ENCODE measurements around the gene SMARCD3. TPM values are rescaled to one million over a fixed set of nuclear protein-coding genes. Genes with fewer than 3 reads are reported as not detected.

The SMARCD3 gene
- total and polyA plus RNA-seq, 2 of the 13 experiments (the other 11 are each of a cell fraction or from before 2014, with no cell fraction given), result 0.20 to 0.62 TPM

- TF ChIP-seq ZBTB14 (CRISPR knock-in tag; IDR thresholded peaks at IDR 0.05) (no peak), SMAD9 (CRISPR knock-in tag; IDR thresholded peaks at IDR 0.05) (no peak)
Measured at GRCh38 chr7:151251689-151252560, 3.4 kb upstream of the SMARCD3 start (continued).

GRCh38 chr7:151251328-151251688 lies 2.8 kb upstream of the SMARCD3 start:
- H3K27me3 ChIP-seq (ENCODE audit: control insufficient read depth in 1 of 2, insufficient read depth in 2 of 2, low read length in 2 of 2), result peaks cover 20 to 87% of the 10 kb centered on the region in 2 experiments
- H3K4me1 ChIP-seq (ENCODE audit: insufficient read depth, low read length), result peaks cover 51% of the 10 kb centered on the region
- no peaks in the 10 kb centered on the region for H3K9me3 ChIP-seq (ENCODE audit: low read length)
- no peaks in the 10 kb centered on the region for H3K36me3 ChIP-seq (replicated peaks in 1 of 2; ENCODE audit: control insufficient read depth in 1 of 2, insufficient read depth in 2 of 2, low read length in 2 of 2)
- BruUV-seq (replicated peaks), result no TSS peak
- H3K27ac ChIP-seq (ENCODE audit: extremely low read length, insufficient read depth, low read length), result no peak overlapping the region
- no peaks in the 10 kb centered on the region; the same call in 1 of the 2 replicates for H4K20me1 ChIP-seq (ENCODE audit: insufficient read depth, low read length)
- no peak overlapping the region for H3K9ac ChIP-seq (ENCODE audit: insufficient read depth, low read depth, low read length)
- H2AFZ ChIP-seq (ENCODE audit: low read length), result no peak overlapping the region
- ATAC-seq (no peak), FAIRE-seq (no peak), DNase-seq (ENCODE audit: low spot score) (no peak)
- ChIA-PET CTCF (ENCODE audit: low intra/inter-chr PET ratio, low total read pairs) (no interaction called here), POLR2A (interaction anchor here (1.5 kb wide), 1 partner anchor 24 kb away, joined by 4 read pairs; the partner anchor contains the start of gene ABCF2)
- WGBS (ENCODE audit: low lambda C conversion rate), result no CpG with 5 or more reads among the region's 19 CpGs
- H3K4me2 ChIP-seq (ENCODE audit: low read depth, low read length), result peak overlapping the region; percentile 74
- no peaks in the 10 kb centered on the region for H3K79me2 ChIP-seq (ENCODE audit: insufficient read depth, low read length)
- intact Hi-C loops (cut with micrococcal nuclease; ENCODE audit: unreplicated experiment), result loop anchor here (2.0 kb wide), 1 partner anchor 51 kb away; no protein-coding TSS in a partner anchor
- peak overlapping the region; percentile 28 to 68 (median 49); a peak in 4 of 6 replicates for H3K4me3 ChIP-seq (replicated peaks in 1 of 3; ENCODE audit: insufficient read depth in 1 of 3, low read depth in 2 of 3, low read length in 3 of 3)
- in situ Hi-C loops (cut with HindIII; ENCODE audit: extremely low pct_ligation_motif_present, low pct_unique_long_range_greater_than_20kb), result loop anchor here (5.0 kb wide), 1 partner anchor 51 kb away; no protein-coding TSS in a partner anchor
- TF ChIP-seq, protein P1, sequence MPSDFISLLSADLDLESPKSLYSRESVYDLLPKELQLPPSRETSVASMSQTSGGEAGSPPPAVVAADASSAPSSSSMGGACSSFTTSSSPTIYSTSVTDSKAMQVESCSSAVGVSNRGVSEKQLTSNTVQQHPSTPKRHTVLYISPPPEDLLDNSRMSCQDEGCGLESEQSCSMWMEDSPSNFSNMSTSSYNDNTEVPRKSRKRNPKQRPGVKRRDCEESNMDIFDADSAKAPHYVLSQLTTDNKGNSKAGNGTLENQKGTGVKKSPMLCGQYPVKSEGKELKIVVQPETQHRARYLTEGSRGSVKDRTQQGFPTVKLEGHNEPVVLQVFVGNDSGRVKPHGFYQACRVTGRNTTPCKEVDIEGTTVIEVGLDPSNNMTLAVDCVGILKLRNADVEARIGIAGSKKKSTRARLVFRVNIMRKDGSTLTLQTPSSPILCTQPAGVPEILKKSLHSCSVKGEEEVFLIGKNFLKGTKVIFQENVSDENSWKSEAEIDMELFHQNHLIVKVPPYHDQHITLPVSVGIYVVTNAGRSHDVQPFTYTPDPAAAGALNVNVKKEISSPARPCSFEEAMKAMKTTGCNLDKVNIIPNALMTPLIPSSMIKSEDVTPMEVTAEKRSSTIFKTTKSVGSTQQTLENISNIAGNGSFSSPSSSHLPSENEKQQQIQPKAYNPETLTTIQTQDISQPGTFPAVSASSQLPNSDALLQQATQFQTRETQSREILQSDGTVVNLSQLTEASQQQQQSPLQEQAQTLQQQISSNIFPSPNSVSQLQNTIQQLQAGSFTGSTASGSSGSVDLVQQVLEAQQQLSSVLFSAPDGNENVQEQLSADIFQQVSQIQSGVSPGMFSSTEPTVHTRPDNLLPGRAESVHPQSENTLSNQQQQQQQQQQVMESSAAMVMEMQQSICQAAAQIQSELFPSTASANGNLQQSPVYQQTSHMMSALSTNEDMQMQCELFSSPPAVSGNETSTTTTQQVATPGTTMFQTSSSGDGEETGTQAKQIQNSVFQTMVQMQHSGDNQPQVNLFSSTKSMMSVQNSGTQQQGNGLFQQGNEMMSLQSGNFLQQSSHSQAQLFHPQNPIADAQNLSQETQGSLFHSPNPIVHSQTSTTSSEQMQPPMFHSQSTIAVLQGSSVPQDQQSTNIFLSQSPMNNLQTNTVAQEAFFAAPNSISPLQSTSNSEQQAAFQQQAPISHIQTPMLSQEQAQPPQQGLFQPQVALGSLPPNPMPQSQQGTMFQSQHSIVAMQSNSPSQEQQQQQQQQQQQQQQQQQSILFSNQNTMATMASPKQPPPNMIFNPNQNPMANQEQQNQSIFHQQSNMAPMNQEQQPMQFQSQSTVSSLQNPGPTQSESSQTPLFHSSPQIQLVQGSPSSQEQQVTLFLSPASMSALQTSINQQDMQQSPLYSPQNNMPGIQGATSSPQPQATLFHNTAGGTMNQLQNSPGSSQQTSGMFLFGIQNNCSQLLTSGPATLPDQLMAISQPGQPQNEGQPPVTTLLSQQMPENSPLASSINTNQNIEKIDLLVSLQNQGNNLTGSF (CRISPR knock-in tag; IDR thresholded peaks at IDR 0.05), result no peak
- TF ChIP-seq DMAP1 (CRISPR knock-in tag; IDR thresholded peaks at IDR 0.05) (no peak), KLF12 (CRISPR knock-in tag; IDR thresholded peaks at IDR 0.05; ENCODE audit: borderline replicate concordance) (0 out of 2 replicates have a peak, but pooled peaks have one; percentile 51), HDAC2 (CRISPR knock-in tag; IDR thresholded peaks at IDR 0.05) (no peak), PHF8 (CRISPR knock-in tag; IDR thresholded peaks at IDR 0.05) (no peak), ZNF235 (CRISPR knock-in tag; IDR thresholded peaks at IDR 0.05; ENCODE audit: borderline replicate concordance) (no peak), ZNF776 (CRISPR knock-in tag; IDR thresholded peaks at IDR 0.05) (no peak), NCOR1 (IDR thresholded peaks at IDR 0.05; ENCODE audit: borderline replicate concordance, low read length) (no peak), PTBP1 (IDR thresholded peaks at IDR 0.05; ENCODE audit: low read depth, low read length, poor library complexity, severe bottlenecking) (peak; percentile 74), KDM6A (CRISPR knock-in tag; IDR thresholded peaks at IDR 0.05; ENCODE audit: low read depth) (no peak), PATZ1 (CRISPR knock-in tag; IDR thresholded peaks at IDR 0.05) (0 out of 2 replicates have a peak, but pooled peaks have one; percentile 24), PAWR (CRISPR knock-in tag; IDR thresholded peaks at IDR 0.05; ENCODE audit: borderline replicate concordance) (no peak)

Data from HepG2 (cell line).